ENCODE measurements around the gene CLMN. TPM values are rescaled to one million over a fixed set of nuclear protein-coding genes. Genes with fewer than 3 reads are reported as not detected.
"Not testable (repeated sequence)": the region's sequence is repeated elsewhere in the genome, so short reads cannot be mapped to it uniquely, and the experiment has no call there.

The CLMN gene
- total RNA-seq, 1 experiment from 2014 or later: 1.2 TPM

GRCh38 chr14:95151561-95151960 lies 168.1 kb downstream of the CLMN start:
- DNase-seq: no peak
- Histone ChIP-seq H3K27me3 (no peaks in the 10 kb centered on the region), H3K36me3 (no peaks in the 10 kb centered on the region), H3K9me3 (no peaks in the 10 kb centered on the region), H3K4me3 (no peak overlapping the region)

- Histone ChIP-seq H3K36me3 (no peaks in the 10 kb centered on the region), H3K4me3 (no peak overlapping the region), H3K27me3 (no peaks in the 10 kb centered on the region), H3K9me3 (no peaks in the 10 kb centered on the region)
- no peak for DNase-seq
These were observed 168.8 kb downstream of the CLMN start for GRCh38 chr14:95150910-95151309.

- H3K27me3 ChIP-seq: no peaks in the 10 kb centered on the region
- no peak overlapping the region for H3K4me3 ChIP-seq
- no peaks in the 10 kb centered on the region for H3K9me3 ChIP-seq
- no peak for DNase-seq
- no peaks in the 10 kb centered on the region for H3K36me3 ChIP-seq
These were observed 170.3 kb downstream of the CLMN start for GRCh38 chr14:95149441-95149840.

GRCh38 chr14:95147597-95147996 lies 172.1 kb downstream of the CLMN start:
- no peaks in the 10 kb centered on the region for H3K9me3 ChIP-seq
- no peak overlapping the region for H3K4me3 ChIP-seq
- DNase-seq: no peak
- no peaks in the 10 kb centered on the region for H3K27me3 ChIP-seq
- no peaks in the 10 kb centered on the region for H3K36me3 ChIP-seq

GRCh38 chr14:95146079-95146771 lies 173.5 kb downstream of the CLMN start:
- Histone ChIP-seq H3K9me3 (no peaks in the 10 kb centered on the region), H3K27me3 (no peaks in the 10 kb centered on the region), H3K4me3 (no peak overlapping the region), H3K36me3 (no peaks in the 10 kb centered on the region)
- DNase-seq: no peak

GRCh38 chr14:95144849-95145248 lies 174.9 kb downstream of the CLMN start:
- Histone ChIP-seq H3K36me3 (no peaks in the 10 kb centered on the region), H3K9me3 (no peaks in the 10 kb centered on the region), H3K27me3 (no peaks in the 10 kb centered on the region), H3K4me3 (no peak overlapping the region)
- no peak for DNase-seq

- no peak for DNase-seq
- H3K4me3 ChIP-seq: no peak overlapping the region
- H3K27me3 ChIP-seq: no peaks in the 10 kb centered on the region
- H3K36me3 ChIP-seq: no peaks in the 10 kb centered on the region
- no peaks in the 10 kb centered on the region for H3K9me3 ChIP-seq
These were observed 175.7 kb downstream of the CLMN start for GRCh38 chr14:95143808-95144620.

- Histone ChIP-seq H3K36me3 (no peaks in the 10 kb centered on the region), H3K27me3 (no peaks in the 10 kb centered on the region), H3K4me3 (no peak overlapping the region), H3K9me3 (no peaks in the 10 kb centered on the region)
- no peak for DNase-seq
These were observed 177.5 kb downstream of the CLMN start for GRCh38 chr14:95142208-95142607.

GRCh38 chr14:95141684-95142083 lies 178.0 kb downstream of the CLMN start:
- Histone ChIP-seq H3K27me3 (no peaks in the 10 kb centered on the region), H3K9me3 (no peaks in the 10 kb centered on the region), H3K4me3 (no peak overlapping the region), H3K36me3 (no peaks in the 10 kb centered on the region)
- DNase-seq: no peak

- H3K36me3 ChIP-seq: no peaks in the 10 kb centered on the region
- no peak for DNase-seq
- no peaks in the 10 kb centered on the region for H3K27me3 ChIP-seq
- H3K4me3 ChIP-seq: no peak overlapping the region
- H3K9me3 ChIP-seq: no peaks in the 10 kb centered on the region
These were observed 179.4 kb downstream of the CLMN start for GRCh38 chr14:95140060-95140858.

GRCh38 chr14:95138876-95139275 lies 180.8 kb downstream of the CLMN start:
- no peak overlapping the region for H3K4me3 ChIP-seq
- no peaks in the 10 kb centered on the region for H3K27me3 ChIP-seq
- H3K9me3 ChIP-seq: no peaks in the 10 kb centered on the region
- no peaks in the 10 kb centered on the region for H3K36me3 ChIP-seq
- no peak for DNase-seq

- H3K4me3 ChIP-seq, H3K36me3 ChIP-seq: not testable (repeated sequence)
These were observed 181.3 kb downstream of the CLMN start for GRCh38 chr14:95138455-95138854.

GRCh38 chr14:95137804-95138167 lies 181.9 kb downstream of the CLMN start:
- no peaks in the 10 kb centered on the region for H3K27me3 ChIP-seq
- DNase-seq: no peak
- no peaks in the 10 kb centered on the region for H3K9me3 ChIP-seq
- peaks cover 2% of the 10 kb centered on the region; the same call in 1 of the 2 replicates for H3K36me3 ChIP-seq
- H3K4me3 ChIP-seq: no peak overlapping the region

More at GRCh38 chr14:95138455-95138854, 181.3 kb downstream of the CLMN start:
- DNase-seq, H3K9me3 ChIP-seq, H3K27me3 ChIP-seq: not testable (repeated sequence)

- Histone ChIP-seq H3K36me3 (peaks cover 4% of the 10 kb centered on the region), H3K27me3 (no peaks in the 10 kb centered on the region), H3K4me3 (no peak overlapping the region), H3K9me3 (no peaks in the 10 kb centered on the region)
- no peak for DNase-seq
These were observed 182.4 kb downstream of the CLMN start for GRCh38 chr14:95137164-95137803.

GRCh38 chr14:95136631-95137030 lies 183.1 kb downstream of the CLMN start:
- H3K36me3 ChIP-seq: peaks cover 10% of the 10 kb centered on the region
- H3K9me3 ChIP-seq: no peaks in the 10 kb centered on the region
- no peak for DNase-seq
- H3K27me3 ChIP-seq: no peaks in the 10 kb centered on the region
- H3K4me3 ChIP-seq: no peak overlapping the region

GRCh38 chr14:95134304-95134933 lies 185.3 kb downstream of the CLMN start:
- H3K4me3 ChIP-seq: no peak overlapping the region
- no peaks in the 10 kb centered on the region for H3K27me3 ChIP-seq
- DNase-seq: no peak

More at GRCh38 chr14:95134304-95134933, 185.3 kb downstream of the CLMN start:
- peaks cover 12% of the 10 kb centered on the region for H3K36me3 ChIP-seq
- H3K9me3 ChIP-seq: no peaks in the 10 kb centered on the region
